Neuronal stem cell (in vitro differentiated cells): ENCODE measurements around the gene GSE1.

Experiments used
- DNase-seq: peaks from one replicate; pipeline ENCODE4 v3.0.0-alpha.2; 2013; ENCODE audit warnings: low spot score
- H2AFZ ChIP-seq: one replicate; pipeline ENCODE4 v1.6.1; 2013; ENCODE audit warnings: mild to moderate bottlenecking, low read length, inconsistent platforms
- H2AK5ac ChIP-seq: 2 replicates; pipeline ENCODE4 v1.6.1; 2013; ENCODE audit warnings: low read depth, mild to moderate bottlenecking, inconsistent platforms, low read length, moderate library complexity, mixed read lengths
- H2BK120ac ChIP-seq: 2 replicates; pipeline ENCODE4 v1.6.1; 2013; ENCODE audit warnings: low read depth, mild to moderate bottlenecking, inconsistent platforms, low read length, moderate library complexity, mixed read lengths
- H2BK12ac ChIP-seq: one replicate; pipeline ENCODE4 v1.6.1; 2013; ENCODE audit warnings: low read length, inconsistent platforms
- H2BK15ac ChIP-seq: 2 replicates; pipeline ENCODE4 v1.6.1; 2013; ENCODE audit warnings: mild to moderate bottlenecking, low read length, inconsistent platforms, mixed read lengths
- H2BK5ac ChIP-seq: one replicate; pipeline ENCODE4 v1.6.1; 2013; ENCODE audit warnings: inconsistent platforms, mild to moderate bottlenecking, low read length, moderate library complexity
- H3K14ac ChIP-seq: one replicate; pipeline ENCODE4 v1.6.1; 2013; ENCODE audit warnings: low read length, inconsistent platforms
- H3K18ac ChIP-seq: 2 replicates; pipeline ENCODE4 v1.6.1; 2013; ENCODE audit warnings: low read length, inconsistent platforms
- H3K23ac ChIP-seq: 2 replicates; pipeline ENCODE4 v1.6.1; 2013; ENCODE audit warnings: low read depth, mild to moderate bottlenecking, mixed read lengths, low read length, inconsistent platforms; ENCODE audit not compliant: poor library complexity
- H3K27ac ChIP-seq: replicated peaks from 3 replicates; pipeline ENCODE4 v1.5.1; 2013; ENCODE audit warnings: low read length, inconsistent platforms
- H3K27me3 ChIP-seq, 3 experiments: 2 replicates each; pipeline ENCODE4 v1.6.1; 2013; ENCODE audit warnings: low read length in 3 of 3, mild to moderate bottlenecking in 2 of 3, inconsistent platforms in 1 of 3, low read depth in 1 of 3, mixed read lengths in 1 of 3, moderate library complexity in 1 of 3; ENCODE audit not compliant: control insufficient read depth in 3 of 3, insufficient read depth in 3 of 3
- H3K36me3 ChIP-seq, 2 donors: replicated peaks in 1 of 2; 2 replicates each; pipeline ENCODE4 v1.6.1; 2013; ENCODE audit warnings: low read length in 2 of 2; ENCODE audit not compliant: control insufficient read depth in 2 of 2, insufficient read depth in 2 of 2
- H3K4ac ChIP-seq: 2 replicates; pipeline ENCODE4 v1.6.1; 2013; ENCODE audit warnings: inconsistent platforms, mild to moderate bottlenecking, low read length, moderate library complexity
- H3K4me1 ChIP-seq, 2 donors: 1 replicate in 1 of 2; 2 replicates in 1 of 2; pipeline ENCODE4 v1.6.1; 2013; ENCODE audit warnings: low read length in 2 of 2, low read depth in 1 of 2; ENCODE audit not compliant: control insufficient read depth in 2 of 2, insufficient read depth in 1 of 2
- H3K4me2 ChIP-seq: one replicate; pipeline ENCODE4 v1.6.1; 2013; ENCODE audit warnings: mild to moderate bottlenecking, low read length, inconsistent platforms; ENCODE audit not compliant: insufficient read depth, poor library complexity, severe bottlenecking
- H3K4me3 ChIP-seq, 2 donors: 2 replicates each; pipeline ENCODE4 v1.5.1; 2013; ENCODE audit warnings: low read length in 2 of 2, mild to moderate bottlenecking in 2 of 2, inconsistent platforms in 1 of 2, moderate library complexity in 1 of 2
- H3K79me1 ChIP-seq: one replicate; pipeline ENCODE4 v1.6.1; 2013; ENCODE audit warnings: low read depth, mild to moderate bottlenecking, inconsistent platforms, low read length, moderate library complexity
- H3K9ac ChIP-seq: one replicate; pipeline ENCODE4 v1.6.1; 2013; ENCODE audit warnings: mild to moderate bottlenecking, low read depth, low read length, inconsistent platforms; ENCODE audit not compliant: poor library complexity
- H3K9me3 ChIP-seq, 2 donors: replicated peaks in 1 of 2; 2 replicates each; pipeline versions ENCODE3 to v1.6.1; 2013; ENCODE audit warnings: low read length in 2 of 2, mild to moderate bottlenecking in 2 of 2, inconsistent platforms in 1 of 2, low read depth in 1 of 2, mixed read lengths in 1 of 2, moderate library complexity in 1 of 2; ENCODE audit not compliant: control insufficient read depth in 2 of 2, insufficient read depth in 1 of 2
- H4K8ac ChIP-seq: one replicate; pipeline ENCODE4 v1.6.1; 2013; ENCODE audit warnings: low read depth, mild to moderate bottlenecking, inconsistent platforms, low read length, moderate library complexity
- H4K91ac ChIP-seq: one replicate; pipeline ENCODE4 v1.6.1; 2013; ENCODE audit warnings: low read length, low read depth, mild to moderate bottlenecking, inconsistent platforms; ENCODE audit not compliant: poor library complexity
- WGBS, 2 donors: extraction: QIAGEN DNeasy Blood & Tissue Kit; methylation state at CpG; one replicate each; pipeline ENCODE4 v1.1.7; 2013; ENCODE audit warnings: missing lambda C conversion rate in 2 of 2, mixed read lengths in 1 of 2; ENCODE audit not compliant: insufficient read length in 2 of 2, insufficient replicate concordance in 1 of 2; ENCODE audit errors: extremely low coverage in 2 of 2; 5-methylcytosine and 5-hydroxymethylcytosine counted together

GSE1 gene

DNA sequence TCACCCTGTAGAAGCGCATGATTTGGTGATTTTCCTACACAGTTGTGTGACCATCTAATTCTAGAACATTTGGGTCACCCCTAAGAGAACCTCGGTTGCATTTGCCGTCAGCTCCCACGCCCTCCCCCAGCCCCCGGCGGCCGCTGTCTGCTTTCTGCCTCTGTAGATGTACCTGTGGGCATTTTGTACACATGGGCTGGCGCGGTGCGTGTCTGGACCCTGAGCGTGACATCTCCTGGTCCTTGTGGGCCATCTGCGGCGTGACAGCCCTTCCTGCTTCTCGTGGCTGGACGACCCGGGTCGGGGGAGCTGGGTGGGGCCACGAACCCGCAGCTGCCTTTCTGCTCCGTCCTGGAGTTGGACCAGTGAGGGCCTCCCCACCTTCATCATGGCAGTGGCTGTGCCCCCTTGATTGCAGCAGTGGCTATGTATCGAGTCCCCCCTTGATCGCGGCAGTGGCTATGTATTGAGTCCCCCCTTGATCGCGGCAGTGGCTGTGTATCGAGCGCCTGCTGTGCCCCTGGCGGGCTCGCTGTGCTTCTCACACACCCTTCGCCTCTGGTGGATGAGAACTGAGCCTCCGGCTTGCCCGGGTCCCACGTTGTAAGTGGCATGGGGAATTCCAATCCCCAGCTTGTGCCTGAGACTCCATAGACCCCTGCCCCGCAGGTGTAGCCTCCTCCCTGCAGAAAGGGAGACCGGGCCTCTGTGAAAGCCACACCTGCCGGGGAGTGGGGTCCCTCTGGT is 24.1 kb downstream of the GSE1 start:
- Histone ChIP-seq H3K4me3 (no peak overlapping the region), H3K4ac (no peak overlapping the region), H2AFZ (no peak overlapping the region), H3K9ac (peak overlapping the region; percentile 70), H3K4me1 (peaks cover 19 to 22% of the 10 kb centered on the region in 2 donors), H3K27me3 (no peaks in the 10 kb centered on the region), H3K23ac (peak overlapping the region; percentile 89), H3K18ac (peak overlapping the region; percentile 80), H3K79me1 (peaks cover 18% of the 10 kb centered on the region), H2AK5ac (peak overlapping the region; percentile 94), H2BK12ac (peak overlapping the region; percentile 90), H3K9me3 (no peaks in the 10 kb centered on the region), H3K4me2 (no peak overlapping the region), H2BK120ac (no peak overlapping the region), H3K14ac (peak overlapping the region; percentile 56), H2BK5ac (peak overlapping the region; percentile 66), H3K36me3 (peaks cover 0 to 60% of the 10 kb centered on the region in 2 donors), H4K91ac (no peak overlapping the region), H4K8ac (peak overlapping the region; percentile 43), H3K27ac (no peak overlapping the region), H2BK15ac (peak overlapping the region; percentile 30)
- DNase-seq, result no peak
- WGBS, 2 donors, result no CpG with 5 or more reads among the region's 36 CpGs

DNA sequence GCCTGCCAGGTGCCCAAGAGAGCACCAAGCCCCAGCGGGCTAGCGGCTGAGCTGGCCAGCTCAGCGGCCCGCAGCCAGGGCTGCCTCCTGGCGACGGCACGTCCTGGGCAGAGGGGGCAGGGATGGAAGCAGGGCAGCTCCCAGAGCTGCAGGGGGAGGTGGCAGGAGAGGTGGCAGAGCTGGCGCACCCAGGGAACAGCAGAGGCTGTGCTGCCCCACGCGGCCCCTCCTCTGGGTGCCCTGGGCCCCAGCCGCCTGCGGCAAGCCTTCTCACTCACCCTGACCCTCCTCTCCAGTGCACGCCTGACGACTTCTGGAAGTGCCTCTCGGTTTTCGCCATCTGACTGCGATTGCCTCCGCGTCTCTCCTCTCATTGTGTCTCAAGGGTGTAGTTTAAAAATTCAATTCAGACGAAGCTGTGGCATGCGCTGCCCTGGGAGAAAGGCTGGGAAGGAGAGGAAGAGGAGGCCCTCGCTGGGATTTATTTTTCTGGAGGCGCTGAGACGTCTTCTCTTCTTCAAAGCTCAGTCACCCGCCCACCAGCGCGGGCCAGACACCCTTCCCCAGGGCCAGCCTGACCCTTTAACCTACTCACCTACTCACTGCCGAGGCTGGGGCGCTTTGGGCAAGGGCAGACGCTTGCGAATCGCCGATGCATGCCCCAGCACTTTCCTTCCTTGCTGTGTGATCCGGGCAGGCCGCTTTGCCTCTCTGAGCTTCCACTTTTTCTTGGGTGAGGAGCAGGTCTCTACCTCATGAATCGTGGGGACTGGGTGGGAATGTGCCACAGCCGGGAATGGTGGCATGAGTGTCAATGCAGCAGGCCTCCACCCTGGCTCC is 24.9 kb downstream of the GSE1 start:
- H2AK5ac ChIP-seq, result peak overlapping the region; percentile 94
- H2BK12ac ChIP-seq, result peak overlapping the region; percentile 63
- peaks cover 16% of the 10 kb centered on the region for H3K79me1 ChIP-seq
- H4K91ac ChIP-seq, result no peak overlapping the region
- no CpG with 5 or more reads among the region's 37 CpGs for WGBS, 2 donors
- H3K9me3 ChIP-seq, result no peaks in the 10 kb centered on the region
- H2AFZ ChIP-seq, result no peak overlapping the region
- peak overlapping the region; percentile 65 for H3K23ac ChIP-seq
- no peak overlapping the region for H3K9ac ChIP-seq
- H3K27ac ChIP-seq, result no peak overlapping the region
- no peak overlapping the region for H3K4ac ChIP-seq
- H4K8ac ChIP-seq, result no peak overlapping the region
- peaks cover 19 to 22% of the 10 kb centered on the region in 2 donors for H3K4me1 ChIP-seq
- peak overlapping the region; percentile 31 for H2BK120ac ChIP-seq
- peak overlapping the region; percentile 80 for H3K18ac ChIP-seq
- no peak overlapping the region for H3K4me3 ChIP-seq
- H3K14ac ChIP-seq, result peak overlapping the region; percentile 56
- no peaks in the 10 kb centered on the region for H3K27me3 ChIP-seq
- H3K4me2 ChIP-seq, result no peak overlapping the region
- DNase-seq, result no peak
- H2BK5ac ChIP-seq, result peak overlapping the region; percentile 29
- H3K36me3 ChIP-seq, result peaks cover 0 to 66% of the 10 kb centered on the region in 2 donors
- peak overlapping the region; percentile 30 for H2BK15ac ChIP-seq

DNA sequence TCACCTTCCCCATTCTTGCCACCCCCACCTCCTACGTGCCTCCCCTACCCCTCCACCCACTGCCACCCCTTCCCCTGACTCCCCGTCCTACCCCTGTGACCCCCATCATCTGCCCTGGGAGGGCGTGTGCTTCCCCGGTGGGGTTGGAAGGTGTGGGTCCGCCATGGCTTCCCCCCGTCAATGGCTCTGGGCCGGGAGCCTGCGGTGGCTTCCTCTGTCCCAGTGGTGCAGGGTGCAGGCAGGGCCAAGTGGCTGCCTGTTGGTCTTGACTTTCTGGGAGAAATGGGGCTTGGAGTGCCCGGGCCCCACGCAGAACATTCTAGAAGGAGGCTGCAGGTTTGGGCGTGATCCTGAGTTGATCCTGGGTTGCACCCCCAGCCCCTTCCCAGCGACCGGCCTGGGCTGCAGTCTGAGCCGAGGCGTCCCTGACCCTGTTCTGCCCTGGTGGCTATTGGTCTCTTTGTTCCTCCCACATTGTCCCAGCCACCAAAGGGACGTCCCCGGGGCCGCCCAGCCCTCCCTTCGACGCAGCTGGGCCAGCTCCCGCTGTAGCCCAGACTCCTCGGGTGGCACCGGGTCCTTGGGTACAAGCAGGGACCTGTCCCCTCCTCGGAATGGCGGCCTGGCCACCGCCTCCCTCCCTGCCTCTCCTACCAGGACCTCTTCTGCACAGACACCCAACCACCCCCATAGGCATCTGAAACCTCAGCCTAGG is 25.7 kb downstream of the GSE1 start:
- no peak overlapping the region for H2BK120ac ChIP-seq
- no CpG with 5 or more reads among the region's 26 CpGs for WGBS, 2 donors

More for the DNA sequence above, 25.7 kb downstream of the GSE1 start:
- Histone ChIP-seq H4K8ac (no peak overlapping the region), H2AFZ (no peak overlapping the region), H2BK12ac (no peak overlapping the region), H2AK5ac (peak overlapping the region; percentile 99), H3K9me3 (no peaks in the 10 kb centered on the region), H2BK15ac (peak overlapping the region; percentile 84), H3K18ac (peak overlapping the region; percentile 88), H3K14ac (peak overlapping the region; percentile 47), H3K36me3 (peaks cover 0 to 59% of the 10 kb centered on the region in 2 donors), H2BK5ac (peak overlapping the region; percentile 75), H3K27ac (no peak overlapping the region), H4K91ac (no peak overlapping the region), H3K9ac (no peak overlapping the region), H3K79me1 (peaks cover 16% of the 10 kb centered on the region), H3K23ac (peak overlapping the region; percentile 6), H3K27me3 (no peaks in the 10 kb centered on the region), H3K4me1 (peaks cover 19 to 22% of the 10 kb centered on the region in 2 donors), H3K4ac (no peak overlapping the region), H3K4me3 (no peak overlapping the region), H3K4me2 (no peak overlapping the region)
- DNase-seq, result no peak
